ENCODE results near the gene ASB6. TPM values are rescaled to one million over a fixed set of nuclear protein-coding genes. Genes with fewer than 3 reads are reported as not detected.
A peak's percentile ranks its signal among the peaks of the same experiment; 100 is the strongest.

Gene ASB6
- total RNA-seq, 4 donors from 2014 or later: 15.4 to 22.5 (median 17.6) TPM

- peaks cover 30 to 71% (median 40%) of the 10 kb centered on the region in 3 donors for H3K4me1 ChIP-seq
- TF ChIP-seq CTCF (IDR thresholded peaks at IDR 0.05) (no peak), POLR2A (IDR thresholded peaks at IDR 0.05) (no peak)
- DNase-seq: no peak
- no peaks in the 10 kb centered on the region for H3K9me3 ChIP-seq
- H3K36me3 ChIP-seq: no peaks in the 10 kb centered on the region
- intact Hi-C loops (cut with DNase I): loop anchor here (5.0 kb wide), 1 partner anchor 435 kb away; no protein-coding TSS in a partner anchor
- peak overlapping the region; percentile 89 to 94 (median 92) for H3K27ac ChIP-seq
- H3K4me3 ChIP-seq: no peak overlapping the region
- H3K27me3 ChIP-seq: no peaks in the 10 kb centered on the region
- WGBS, 2 donors: 39 to 40% methylated on average over 2 to 3 of the region's 6 CpGs
Measured at GRCh38 chr9:129607027-129607387, 34.9 kb downstream of the ASB6 start.

GRCh38 chr9:129606161-129607026 lies 35.6 kb downstream of the ASB6 start:
- intact Hi-C loops (cut with DNase I): loop anchor here (5.0 kb wide), 1 partner anchor 434 kb away; no protein-coding TSS in a partner anchor
- H3K9me3 ChIP-seq: no peaks in the 10 kb centered on the region
- no peak overlapping the region for H3K4me3 ChIP-seq
- H3K27me3 ChIP-seq: no peaks in the 10 kb centered on the region
- H3K4me1 ChIP-seq: peaks cover 29 to 67% (median 38%) of the 10 kb centered on the region in 3 donors
- no peak for TF ChIP-seq CTCF (IDR thresholded peaks at IDR 0.05)
- DNase-seq: no peak
- 52 to 66% methylated on average over 5 to 14 of the region's 15 CpGs for WGBS, 2 donors
- no peaks in the 10 kb centered on the region for H3K36me3 ChIP-seq
- H3K27ac ChIP-seq: peak overlapping the region; percentile 89 to 94 (median 92)

- peaks cover 21 to 59% (median 29%) of the 10 kb centered on the region in 3 donors for H3K4me1 ChIP-seq
- TF ChIP-seq CTCF (IDR thresholded peaks at IDR 0.05): no peak
- TF ChIP-seq POLR2A (IDR thresholded peaks at IDR 0.05): no peak
- H3K27ac ChIP-seq: no peak overlapping the region
- DNase-seq: no peak
- intact Hi-C loops (cut with DNase I): loop anchor here (5.0 kb wide), 1 partner anchor 432 kb away; no protein-coding TSS in a partner anchor
- H3K36me3 ChIP-seq: no peaks in the 10 kb centered on the region
- H3K9me3 ChIP-seq: no peaks in the 10 kb centered on the region
- no peak overlapping the region for H3K4me3 ChIP-seq
- WGBS, 2 donors: 55 to 56% methylated on average over 5 to 8 of the region's 8 CpGs
- H3K27me3 ChIP-seq: no peaks in the 10 kb centered on the region
Measured at GRCh38 chr9:129604766-129605163, 37.2 kb downstream of the ASB6 start.

GRCh38 chr9:129604056-129604765 lies 37.7 kb downstream of the ASB6 start:
- H3K9me3 ChIP-seq: no peaks in the 10 kb centered on the region
- intact Hi-C loops (cut with DNase I): no loop called here
- no peak overlapping the region for H3K27ac ChIP-seq
- H3K4me3 ChIP-seq: no peak overlapping the region
- peaks cover 15 to 54% (median 24%) of the 10 kb centered on the region in 3 donors for H3K4me1 ChIP-seq
- H3K27me3 ChIP-seq: no peaks in the 10 kb centered on the region
- H3K36me3 ChIP-seq: no peaks in the 10 kb centered on the region
- TF ChIP-seq CTCF (IDR thresholded peaks at IDR 0.05) (no peak), POLR2A (IDR thresholded peaks at IDR 0.05) (no peak)
- 69 to 78% methylated on average over 5 to 7 of the region's 12 CpGs for WGBS, 2 donors
- no peak for DNase-seq
